HL-60 (cell line): ENCODE results near the gene RPIA.
"Not testable (repeated sequence)": the region's sequence is repeated elsewhere in the genome, so short reads cannot be mapped to it uniquely, and the experiment has no call there.

Experiments used
- DNase-seq, 2 experiments: peaks; one replicate each; pipeline ENCODE4 v3.0.0-alpha.2; 2010 to 2020; ENCODE audit warnings: low read depth in 1 of 2, low spot score in 1 of 2
- H3K27ac ChIP-seq: fragments of 250-450 bp; sonication (Bioruptor Pico); replicated peaks from 2 replicates; pipeline ENCODE4 v1.5.1; 2020; ENCODE audit warnings: mild to moderate bottlenecking, moderate library complexity
- H3K27me3 ChIP-seq: fragments of 250-450 bp; sonication (Bioruptor Pico); 2 replicates; pipeline ENCODE4 v1.5.1; 2021; ENCODE audit warnings: mild to moderate bottlenecking, moderate library complexity; ENCODE audit not compliant: insufficient read depth, poor library complexity, severe bottlenecking
- H3K4me3 ChIP-seq: replicated peaks from 2 replicates; pipeline ENCODE4 v1.5.1; 2011; ENCODE audit warnings: mild to moderate bottlenecking, control low read depth, low read length; ENCODE audit not compliant: insufficient read depth
- CTCF ChIP-seq: IDR thresholded peaks from one replicate; pipeline ENCODE4 v1.5.1; 2011; ENCODE audit warnings: low read length, control low read depth, inconsistent platforms; ENCODE audit not compliant: insufficient read depth
- GABPA ChIP-seq: IDR thresholded peaks from 2 replicates; pipeline ENCODE4 v1.6.1; 2012; ENCODE audit warnings: low read depth
- POLR2AphosphoS5 ChIP-seq: IDR thresholded peaks from 2 replicates; pipeline ENCODE4 v1.6.1; 2012; ENCODE audit warnings: low read depth
- REST ChIP-seq: IDR thresholded peaks from 2 replicates; pipeline ENCODE4 v1.6.1; 2012; ENCODE audit warnings: low read depth; ENCODE audit not compliant: insufficient replicate concordance
- SPI1 ChIP-seq: IDR thresholded peaks from 2 replicates; pipeline ENCODE4 v1.6.1; 2012; ENCODE audit warnings: low read depth, mild to moderate bottlenecking, borderline replicate concordance

The RPIA gene

GRCh38 chr2:88754585-88755320 is 63.3 kb downstream of the RPIA start:
- no peak for DNase-seq
- Histone ChIP-seq H3K27me3 (no peaks in the 10 kb centered on the region), H3K27ac (no peak overlapping the region), H3K4me3 (no peak overlapping the region)
- no peak for TF ChIP-seq GABPA
- TF ChIP-seq SPI1, result no peak
- TF ChIP-seq POLR2AphosphoS5, result no peak
- TF ChIP-seq REST, result no peak
- no peak for TF ChIP-seq CTCF

- TF ChIP-seq CTCF (no peak), REST (no peak), POLR2AphosphoS5 (no peak), SPI1 (no peak), GABPA (no peak)
- Histone ChIP-seq H3K27me3 (no peaks in the 10 kb centered on the region), H3K4me3 (no peak overlapping the region), H3K27ac (no peak overlapping the region)
- DNase-seq, result no peak
Measured at GRCh38 chr2:88755836-88756235, 64.4 kb downstream of the RPIA start.

- TF ChIP-seq GABPA (no peak), SPI1 (no peak), POLR2AphosphoS5 (no peak), CTCF (no peak), REST (no peak)
- H3K27me3 ChIP-seq, result no peaks in the 10 kb centered on the region
- no peak overlapping the region for H3K27ac ChIP-seq
- DNase-seq, result no peak
- no peak overlapping the region for H3K4me3 ChIP-seq
Measured at GRCh38 chr2:88757025-88757424, 65.6 kb downstream of the RPIA start.

- not testable (repeated sequence) for H3K27me3 ChIP-seq, DNase-seq, H3K27ac ChIP-seq, H3K4me3 ChIP-seq
Measured at GRCh38 chr2:88758702-88759101, 67.2 kb downstream of the RPIA start.
